Lower leg skin (tissue), 4 donors: Measurements from ENCODE around the gene FHOD3. TPM values are rescaled to one million over a fixed set of nuclear protein-coding genes. Genes with fewer than 3 reads are reported as not detected.

Experiments used
- DNase-seq, 2 donors: peaks; one replicate each; pipeline ENCODE4 v3.0.0-alpha.2; 2019; ENCODE audit warnings: low spot score in 2 of 2
- H3K4me3 ChIP-seq: fragments of 200-600 bp; sonication (generic); 2 replicates; pipeline ENCODE4 v1.5.1; 2017; ENCODE audit warnings: mild to moderate bottlenecking, low read depth; ENCODE audit not compliant: poor library complexity, severe bottlenecking
- CTCF ChIP-seq, 3 donors: fragments of 450-650 bp; IDR thresholded peaks; one replicate each; pipeline ENCODE4 v1.5.1; 2016; ENCODE audit warnings: antibody characterized with exemption in 3 of 3, mild to moderate bottlenecking in 3 of 3, moderate library complexity in 2 of 3
- POLR2A ChIP-seq, 2 donors: fragments of 450-650 bp; IDR thresholded peaks; one replicate each; pipeline ENCODE4 v1.6.1; 2016 to 2017; ENCODE audit warnings: antibody characterized with exemption in 2 of 2, mild to moderate bottlenecking in 1 of 2, moderate library complexity in 1 of 2
- WGBS, 2 donors: methylation state at CpG; one replicate each; pipeline ENCODE4 v1.1.5; 2018; 5-methylcytosine and 5-hydroxymethylcytosine counted together
- intact Hi-C: fragments of 100-400 bp; cut with DNase I; formaldehyde crosslinking; loops from one replicate; pipeline ENCODE4 v1.15.0; 2023; ENCODE audit warnings: low total_unique reads
- total RNA-seq, 4 donors: library from RNA; depleted of rRNA; stranded (reverse); fragments of >200 nt; gene quantifications; one replicate each; pipeline ENCODE4 v1.1.0, GENCODE V29; 2016

Gene FHOD3
- total RNA-seq, 4 donors from 2014 or later, result 5.3 to 15.1 (median 7.8) TPM

- 55 to 56% methylated on average over 3 of the region's 3 CpGs for WGBS, 2 donors
- no peak overlapping the region for H3K4me3 ChIP-seq
- DNase-seq, result no peak
- no peak for TF ChIP-seq CTCF (IDR thresholded peaks at IDR 0.05)
- TF ChIP-seq POLR2A (IDR thresholded peaks at IDR 0.05), result no peak
- intact Hi-C loops, result no loop called here
Observed at GRCh38 chr18:36333414-36333813, 35.9 kb downstream of the FHOD3 start.

GRCh38 chr18:36334798-36335197 is 37.3 kb downstream of the FHOD3 start:
- no peak overlapping the region for H3K4me3 ChIP-seq
- no peak for DNase-seq
- WGBS, 2 donors, result 90 to 91% methylated on average over 3 of the region's 3 CpGs
- intact Hi-C loops, result no loop called here
- no peak for TF ChIP-seq CTCF (IDR thresholded peaks at IDR 0.05)
- no peak for TF ChIP-seq POLR2A (IDR thresholded peaks at IDR 0.05)

GRCh38 chr18:36335476-36336279 is 38.2 kb downstream of the FHOD3 start:
- H3K4me3 ChIP-seq, result no peak overlapping the region
- no peak for DNase-seq
- intact Hi-C loops, result no loop called here
- 80% methylated on average over 16 of the region's 16 CpGs for WGBS, 2 donors
- TF ChIP-seq POLR2A (IDR thresholded peaks at IDR 0.05) (no peak), CTCF (IDR thresholded peaks at IDR 0.05) (no peak)

DNA sequence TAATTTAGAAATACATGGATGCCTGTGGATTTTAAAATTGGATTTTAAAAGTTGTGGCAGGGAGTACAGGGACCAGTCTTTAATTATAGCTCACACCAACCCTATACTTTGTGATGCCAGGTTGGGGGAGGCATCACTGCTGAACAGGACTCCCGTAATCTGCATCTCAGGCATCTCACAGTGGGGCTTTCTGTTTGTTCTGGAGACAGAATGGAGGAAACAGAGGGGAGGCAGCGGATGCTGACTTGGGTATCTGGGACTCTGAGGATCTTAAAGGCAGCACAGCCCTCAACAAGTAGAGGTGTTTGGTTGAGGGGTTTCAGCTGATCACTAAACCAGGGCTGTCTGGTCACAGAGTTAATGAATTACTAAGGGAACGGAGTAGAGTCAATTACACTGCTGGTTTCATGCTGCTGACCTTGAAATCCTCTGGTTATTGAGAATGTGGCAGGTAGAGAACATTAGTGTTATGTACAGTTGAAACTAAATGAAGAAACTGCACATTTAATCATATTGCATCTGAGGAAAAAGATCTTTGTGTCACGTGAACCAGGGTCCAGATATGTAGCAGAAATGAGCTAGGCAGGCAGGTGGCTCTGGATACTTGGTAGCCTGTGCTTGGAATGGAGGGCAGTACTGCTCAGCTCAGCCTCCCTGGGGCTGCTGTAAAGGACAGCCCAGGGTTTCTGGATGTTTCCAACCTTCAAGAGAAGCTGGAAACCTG is 40.3 kb downstream of the FHOD3 start:
- WGBS, 2 donors, result 91 to 93% methylated on average over 4 of the region's 4 CpGs
- DNase-seq, result no peak
- H3K4me3 ChIP-seq, result no peak overlapping the region
- intact Hi-C loops, result no loop called here
- TF ChIP-seq POLR2A (IDR thresholded peaks at IDR 0.05), result no peak
- TF ChIP-seq CTCF (IDR thresholded peaks at IDR 0.05), result no peak

DNA sequence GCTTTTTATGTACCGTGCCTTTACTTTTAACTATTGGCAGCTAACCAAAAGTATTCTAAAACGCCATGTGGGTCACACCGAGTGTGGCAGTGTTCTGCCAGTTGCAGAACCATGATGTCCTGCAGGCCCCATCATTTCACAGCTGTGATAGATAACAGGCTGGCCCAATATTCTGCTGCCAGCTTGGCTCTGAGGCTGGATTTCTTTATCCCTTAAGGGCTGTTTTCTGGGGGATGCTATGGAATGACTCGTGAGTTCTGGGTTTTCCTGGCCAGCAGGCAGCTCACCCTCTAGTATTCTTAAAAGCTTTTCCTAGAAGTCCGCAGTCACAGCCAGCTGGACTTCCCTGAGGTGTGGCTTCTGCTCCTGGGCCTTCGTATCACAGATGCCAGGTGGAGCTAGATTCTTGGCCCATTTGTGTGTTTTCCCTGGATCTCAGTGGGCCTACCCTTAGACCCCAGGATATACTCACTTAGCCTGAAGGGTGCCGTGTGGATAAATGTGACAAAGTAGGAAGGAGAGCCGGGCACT is 41.0 kb downstream of the FHOD3 start:
- no peak overlapping the region for H3K4me3 ChIP-seq
- no peak for DNase-seq
- 66% methylated on average over 8 of the region's 8 CpGs for WGBS, 2 donors
- intact Hi-C loops, result no loop called here
- TF ChIP-seq CTCF (IDR thresholded peaks at IDR 0.05) (no peak), POLR2A (IDR thresholded peaks at IDR 0.05) (no peak)
